Liver (tissue), 2 donors: Measurements from ENCODE around the gene NMRK1.

Experiments used
- YY1 ChIP-seq: IDR thresholded peaks from 2 replicates; pipeline ENCODE4 v1.6.1; 2016; ENCODE audit warnings: antibody characterized with exemption, mild to moderate bottlenecking
- TF ChIP-seq, protein P1 (sequence below): fragments of 150-350 bp; IDR thresholded peaks from 2 replicates; pipeline ENCODE4 v1.5.1; 2017; ENCODE audit warnings: improper control_type of control experiment, low read depth, low read length; ENCODE audit not compliant: missing input control
- TF ChIP-seq, protein P2 (sequence below): IDR thresholded peaks from 2 replicates; pipeline ENCODE4 v1.6.1; 2016; ENCODE audit warnings: antibody characterized with exemption
- donor health status: healthy.

DNA sequence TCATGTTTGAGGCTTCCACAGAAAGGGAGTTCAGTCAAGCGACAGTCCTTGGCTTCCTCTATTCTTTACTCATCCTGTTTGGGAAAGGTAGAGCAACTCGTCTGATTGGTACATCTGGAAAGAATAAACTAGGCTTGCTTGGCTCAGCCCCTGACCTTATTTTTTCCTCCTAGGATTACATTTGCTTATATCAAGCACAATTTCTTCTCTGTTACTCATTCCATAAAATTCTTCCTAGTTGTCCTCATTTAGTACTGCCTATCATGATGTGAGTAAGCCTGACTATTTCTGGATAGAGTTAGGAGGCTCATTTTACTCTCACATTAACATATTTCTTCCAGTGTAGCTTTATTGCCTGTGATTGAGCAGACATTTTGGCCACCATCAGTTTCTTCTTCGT lies 48.9 kb downstream of the NMRK1 start:
- TF ChIP-seq, protein P1, sequence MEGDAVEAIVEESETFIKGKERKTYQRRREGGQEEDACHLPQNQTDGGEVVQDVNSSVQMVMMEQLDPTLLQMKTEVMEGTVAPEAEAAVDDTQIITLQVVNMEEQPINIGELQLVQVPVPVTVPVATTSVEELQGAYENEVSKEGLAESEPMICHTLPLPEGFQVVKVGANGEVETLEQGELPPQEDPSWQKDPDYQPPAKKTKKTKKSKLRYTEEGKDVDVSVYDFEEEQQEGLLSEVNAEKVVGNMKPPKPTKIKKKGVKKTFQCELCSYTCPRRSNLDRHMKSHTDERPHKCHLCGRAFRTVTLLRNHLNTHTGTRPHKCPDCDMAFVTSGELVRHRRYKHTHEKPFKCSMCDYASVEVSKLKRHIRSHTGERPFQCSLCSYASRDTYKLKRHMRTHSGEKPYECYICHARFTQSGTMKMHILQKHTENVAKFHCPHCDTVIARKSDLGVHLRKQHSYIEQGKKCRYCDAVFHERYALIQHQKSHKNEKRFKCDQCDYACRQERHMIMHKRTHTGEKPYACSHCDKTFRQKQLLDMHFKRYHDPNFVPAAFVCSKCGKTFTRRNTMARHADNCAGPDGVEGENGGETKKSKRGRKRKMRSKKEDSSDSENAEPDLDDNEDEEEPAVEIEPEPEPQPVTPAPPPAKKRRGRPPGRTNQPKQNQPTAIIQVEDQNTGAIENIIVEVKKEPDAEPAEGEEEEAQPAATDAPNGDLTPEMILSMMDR = no peak
- TF ChIP-seq, protein P2, sequence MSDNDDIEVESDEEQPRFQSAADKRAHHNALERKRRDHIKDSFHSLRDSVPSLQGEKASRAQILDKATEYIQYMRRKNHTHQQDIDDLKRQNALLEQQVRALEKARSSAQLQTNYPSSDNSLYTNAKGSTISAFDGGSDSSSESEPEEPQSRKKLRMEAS = no peak
- TF ChIP-seq YY1 = no peak
